ENCODE measurements around the gene RBM39.
"Not testable (repeated sequence)": the region's sequence is repeated elsewhere in the genome, so short reads cannot be mapped to it uniquely, and the experiment has no call there.

The RBM39 gene

GRCh38 chr20:35741892-35742740, at the start of gene RBM39:
Gene RBM39 (minus strand): TSS chr20:35742260. CDS start chr20:35740874, 1,386 bp downstream.
- DNase-seq (ENCODE audit: low read depth), result peak; percentile 97

GRCh38 chr20:35791821-35792220, 49.8 kb upstream of the RBM39 start:
- no peak for DNase-seq (ENCODE audit: low read depth)

- no peak for DNase-seq (ENCODE audit: low read depth)
These were observed 49.0 kb upstream of the RBM39 start for GRCh38 chr20:35791097-35791496.

GRCh38 chr20:35788796-35789195, 46.7 kb upstream of the RBM39 start:
- DNase-seq (ENCODE audit: low read depth), result no peak

- not testable (repeated sequence) for DNase-seq (ENCODE audit: low read depth)
These were observed 43.5 kb upstream of the RBM39 start for GRCh38 chr20:35785541-35785940.

- DNase-seq (ENCODE audit: low read depth), result not testable (repeated sequence)
These were observed 41.8 kb upstream of the RBM39 start for GRCh38 chr20:35783811-35784210.

GRCh38 chr20:35776513-35777101, 34.5 kb upstream of the RBM39 start:
- no peak for DNase-seq (ENCODE audit: low read depth)

- DNase-seq (ENCODE audit: low read depth), result no peak
These were observed 32.3 kb upstream of the RBM39 start for GRCh38 chr20:35774391-35774790.

GRCh38 chr20:35773154-35773751, 31.2 kb upstream of the RBM39 start:
- DNase-seq (ENCODE audit: low read depth), result no peak

- DNase-seq (ENCODE audit: low read depth), result no peak
These were observed 30.6 kb upstream of the RBM39 start for GRCh38 chr20:35772563-35773058.

- DNase-seq (ENCODE audit: low read depth), result peak; percentile 99
These were observed 29.9 kb upstream of the RBM39 start, which contains the start of gene PHF20 for GRCh38 chr20:35771689-35772562. Gene PHF20 (plus strand): TSS chr20:35772015. CDS start chr20:35801523, 29,508 bp downstream.

- no peak for DNase-seq (ENCODE audit: low read depth)
These were observed 29.3 kb upstream of the RBM39 start for GRCh38 chr20:35771367-35771688.

GRCh38 chr20:35768731-35769664, 26.9 kb upstream of the RBM39 start:
- peak; percentile 28 for DNase-seq (ENCODE audit: low read depth)

- DNase-seq (ENCODE audit: low read depth), result peak; percentile 41
These were observed 25.8 kb upstream of the RBM39 start for GRCh38 chr20:35767683-35768481.

GRCh38 chr20:35766843-35767242, 24.8 kb upstream of the RBM39 start:
- no peak for DNase-seq (ENCODE audit: low read depth)

- not testable (repeated sequence) for DNase-seq (ENCODE audit: low read depth)
These were observed 22.9 kb upstream of the RBM39 start for GRCh38 chr20:35764936-35765335.

- DNase-seq (ENCODE audit: low read depth), result no peak
These were observed 20.4 kb upstream of the RBM39 start for GRCh38 chr20:35762461-35762860.

- DNase-seq (ENCODE audit: low read depth), result not testable (repeated sequence)
These were observed 19.5 kb upstream of the RBM39 start for GRCh38 chr20:35761548-35761947.

- no peak for DNase-seq (ENCODE audit: low read depth)
These were observed 15.1 kb upstream of the RBM39 start for GRCh38 chr20:35757098-35757705.
